ENCODE data around the gene EDEM1. TPM values are rescaled to one million over a fixed set of nuclear protein-coding genes. Genes with fewer than 3 reads are reported as not detected.

The EDEM1 gene
- total and polyA plus RNA-seq, 2 donors (not counting 1 experiment from before 2014, with no cell fraction given) = 58.3 to 167 TPM

DNA sequence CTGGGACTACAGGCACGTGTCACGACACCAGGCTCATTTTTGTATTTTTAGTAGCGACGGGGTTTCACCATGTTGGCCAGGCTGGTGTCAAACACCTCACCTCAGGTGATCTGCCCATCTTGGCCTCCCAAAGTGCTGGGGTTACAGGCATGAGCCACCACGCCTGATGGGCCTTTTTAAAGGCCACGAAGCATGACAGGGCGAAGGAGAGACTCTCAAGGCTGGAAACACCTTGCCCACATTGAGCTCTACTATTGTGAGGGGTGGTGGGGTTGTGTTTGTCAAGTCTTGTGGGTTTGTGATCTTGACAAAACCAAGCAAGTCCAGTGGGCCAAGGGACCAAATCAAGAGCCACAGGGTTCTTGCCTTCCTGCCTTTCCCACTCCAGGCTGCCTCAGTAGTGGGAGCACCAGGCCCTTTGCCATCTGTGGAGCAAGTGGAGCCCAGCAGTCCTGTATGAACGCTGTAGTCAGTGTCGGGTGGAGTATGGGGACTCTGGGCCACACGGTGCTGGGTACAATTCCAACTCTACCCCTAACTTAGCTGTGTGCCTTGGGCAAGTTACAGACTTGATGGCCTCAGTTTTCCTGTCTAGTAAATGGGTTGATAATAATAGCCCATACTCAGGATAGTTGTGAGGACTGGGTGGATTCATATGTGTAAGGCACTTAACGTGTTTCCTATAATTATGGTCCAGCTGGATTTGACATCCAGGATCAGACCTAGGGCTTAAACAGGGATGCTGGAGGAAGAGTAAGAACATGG is 33.3 kb downstream of the EDEM1 start:
- H3K4me3 Mint-ChIP-seq = no peak overlapping the region
- H3K9me3 Mint-ChIP-seq (ENCODE audit: insufficient read depth) = no peaks in the 10 kb centered on the region
- H4K20me1 ChIP-seq (ENCODE audit: control insufficient read depth, insufficient read depth, low read length, poor library complexity, severe bottlenecking) = peaks cover 4% of the 10 kb centered on the region
- H3K27ac ChIP-seq (ENCODE audit: low read length in 2 of 2) = no peak overlapping the region
- ATAC-seq (ENCODE audit: low read depth) (no peak), DNase-seq (no peak)
- H3K4me1 Mint-ChIP-seq = no peaks in the 10 kb centered on the region
- no peak overlapping the region for H2AFZ ChIP-seq (ENCODE audit: insufficient read depth, low read depth, low read length, poor library complexity, severe bottlenecking)
- ChIA-PET CTCF (no interaction called here), POLR2A (no interaction called here)
- H3K4me2 ChIP-seq (replicated peaks; ENCODE audit: low read depth, low read length, poor library complexity, severe bottlenecking) = no peak overlapping the region
- intact Hi-C loops (cut with micrococcal nuclease) = no loop called here
- H3K27ac Mint-ChIP-seq = peak overlapping the region; percentile 56
- 92% methylated on average over 8 of the region's 11 CpGs for WGBS (ENCODE audit: insufficient coverage)
- peaks cover 5 to 41% of the 10 kb centered on the region in 2 experiments for H3K36me3 ChIP-seq (replicated peaks in 1 of 2; ENCODE audit: control extremely low read depth in 1 of 2, control insufficient read depth in 1 of 2, extremely low read depth in 1 of 2, insufficient read depth in 2 of 2, low read length in 1 of 2)
- no peaks in the 10 kb centered on the region for H3K79me2 ChIP-seq (ENCODE audit: control insufficient read depth, insufficient read depth, low read length)
- no peaks in the 10 kb centered on the region for H3K9me3 ChIP-seq (ENCODE audit: control extremely low read depth in 1 of 3, control insufficient read depth in 2 of 3, insufficient read depth in 1 of 3, low read length in 2 of 3)
- no peaks in the 10 kb centered on the region for H3K27me3 ChIP-seq (replicated peaks in 1 of 4; ENCODE audit: control extremely low read depth in 1 of 4, control insufficient read depth in 3 of 4, insufficient read depth in 4 of 4, low read length in 3 of 4)
- H3K4me1 ChIP-seq (ENCODE audit: control insufficient read depth in 2 of 2, insufficient read depth in 2 of 2, low read length in 2 of 2) = no peaks in the 10 kb centered on the region
- H3K9ac ChIP-seq (ENCODE audit: low read length) = no peak overlapping the region
- no peak overlapping the region for H3K4me3 ChIP-seq (ENCODE audit: control extremely low read depth in 1 of 5, extremely low read depth in 1 of 5, insufficient read depth in 1 of 5, low read depth in 2 of 5, low read length in 4 of 5)
- TF ChIP-seq EZH2 (IDR thresholded peaks at IDR 0.05; ENCODE audit: borderline replicate concordance, insufficient read depth, low read depth, low read length, poor library complexity, severe bottlenecking) (no peak), CTCF (IDR thresholded peaks at IDR 0.05) (no peak)
- no peaks in the 10 kb centered on the region for H3K27me3 Mint-ChIP-seq

DNA sequence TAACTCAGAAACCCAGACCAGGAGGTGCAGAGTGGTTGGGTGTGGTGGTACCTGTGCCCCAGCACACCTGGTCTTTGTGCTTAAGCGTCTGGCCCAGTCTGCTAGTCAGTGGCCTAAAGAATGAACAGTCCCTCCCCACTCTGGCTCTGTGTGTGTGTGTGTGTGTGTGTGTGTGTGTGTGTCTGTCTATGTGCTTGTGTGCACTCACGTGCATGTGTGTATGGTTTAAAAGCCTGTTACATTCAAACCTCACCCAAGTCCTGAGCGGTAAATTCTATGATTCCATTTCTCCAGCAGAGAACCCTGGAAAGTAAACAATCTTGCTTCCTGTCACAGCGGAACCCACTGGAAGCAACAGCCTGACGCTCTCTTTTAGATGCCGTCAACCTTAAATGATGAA is 34.2 kb downstream of the EDEM1 start:
- H3K27ac Mint-ChIP-seq = peak overlapping the region; percentile 56
- POLR2A ChIA-PET = no interaction called here
- Histone ChIP-seq H3K27ac (ENCODE audit: low read length in 2 of 2) (no peak overlapping the region), H3K36me3 (replicated peaks in 1 of 2; ENCODE audit: control extremely low read depth in 1 of 2, control insufficient read depth in 1 of 2, extremely low read depth in 1 of 2, insufficient read depth in 2 of 2, low read length in 1 of 2) (peaks cover 3 to 32% of the 10 kb centered on the region in 2 experiments), H3K79me2 (ENCODE audit: control insufficient read depth, insufficient read depth, low read length) (no peaks in the 10 kb centered on the region), H3K9ac (ENCODE audit: low read length) (no peak overlapping the region), H3K9me3 (ENCODE audit: control extremely low read depth in 1 of 3, control insufficient read depth in 2 of 3, insufficient read depth in 1 of 3, low read length in 2 of 3) (no peaks in the 10 kb centered on the region), H3K4me3 (ENCODE audit: control extremely low read depth in 1 of 5, extremely low read depth in 1 of 5, insufficient read depth in 1 of 5, low read depth in 2 of 5, low read length in 4 of 5) (no peak overlapping the region), H4K20me1 (ENCODE audit: control insufficient read depth, insufficient read depth, low read length, poor library complexity, severe bottlenecking) (peaks cover 4% of the 10 kb centered on the region), H2AFZ (ENCODE audit: insufficient read depth, low read depth, low read length, poor library complexity, severe bottlenecking) (no peak overlapping the region), H3K27me3 (replicated peaks in 1 of 4; ENCODE audit: control extremely low read depth in 1 of 4, control insufficient read depth in 3 of 4, insufficient read depth in 4 of 4, low read length in 3 of 4) (no peaks in the 10 kb centered on the region), H3K4me1 (ENCODE audit: control insufficient read depth in 2 of 2, insufficient read depth in 2 of 2, low read length in 2 of 2) (no peaks in the 10 kb centered on the region), H3K4me2 (replicated peaks; ENCODE audit: low read depth, low read length, poor library complexity, severe bottlenecking) (no peak overlapping the region)
- H3K27me3 Mint-ChIP-seq = no peaks in the 10 kb centered on the region
- no peak overlapping the region for H3K4me3 Mint-ChIP-seq
- no peak for ATAC-seq (ENCODE audit: low read depth)
- no peak for DNase-seq
- TF ChIP-seq EZH2 (IDR thresholded peaks at IDR 0.05; ENCODE audit: borderline replicate concordance, insufficient read depth, low read depth, low read length, poor library complexity, severe bottlenecking) = no peak
- TF ChIP-seq CTCF (IDR thresholded peaks at IDR 0.05) = no peak
- intact Hi-C loops (cut with micrococcal nuclease) = no loop called here
- no CpG with 5 or more reads among the region's 6 CpGs for WGBS (ENCODE audit: insufficient coverage)
- CTCF ChIA-PET = no interaction called here
- H3K4me1 Mint-ChIP-seq = no peaks in the 10 kb centered on the region
- no peaks in the 10 kb centered on the region for H3K9me3 Mint-ChIP-seq (ENCODE audit: insufficient read depth)

Measured in B cell (primary cell).